Ishikawa (cell line): ENCODE measurements around the gene FAM174A.

Experiments
- CREB1 ChIP-seq: IDR thresholded peaks from 2 replicates; pipeline ENCODE4 v1.6.1; 2012; ENCODE audit warnings: low read depth
- EGR1 ChIP-seq: IDR thresholded peaks from 2 replicates; pipeline ENCODE4 v1.6.1; 2012

- TF ChIP-seq EGR1 (no peak), CREB1 (no peak)
Observed at GRCh38 chr5:100562821-100563220, 27.6 kb downstream of the FAM174A start.
